Psoas muscle (tissue), 8 donors: ENCODE data around the gene SSU72. TPM values are rescaled to one million over a fixed set of nuclear protein-coding genes. Genes with fewer than 3 reads are reported as not detected.

Source experiments
- ATAC-seq, 4 donors: fragments of 200-7000 bp; cut with Tn5 transposase; one replicate each; pipeline ENCODE4 v1.9.1; 2020; ENCODE audit warnings: moderate library complexity in 3 of 4, mild to moderate bottlenecking in 2 of 4
- DNase-seq, 2 donors: peaks; one replicate each; pipeline ENCODE4 v3.0.0-alpha.2; 2020
- H3K27ac ChIP-seq: fragments of 200-600 bp; one replicate; pipeline ENCODE4 v1.8.0; 2022
- H3K27me3 ChIP-seq, 3 donors: fragments of 200-600 bp in 1 of 3; one replicate each; pipeline versions ENCODE4 v1.6.1 to v1.8.0; 2013 to 2022; ENCODE audit warnings: low read length in 2 of 3, mild to moderate bottlenecking in 2 of 3, moderate library complexity in 1 of 3; ENCODE audit not compliant: insufficient read depth in 3 of 3
- H3K36me3 ChIP-seq, 2 donors: fragments of 200-600 bp in 1 of 2; one replicate each; pipeline versions ENCODE4 v1.6.1 to v1.8.0; 2013 to 2022; ENCODE audit warnings: low read depth in 1 of 2, mild to moderate bottlenecking in 1 of 2, moderate library complexity in 1 of 2; ENCODE audit not compliant: insufficient read depth in 1 of 2
- H3K4me1 ChIP-seq: fragments of 200-600 bp; one replicate; pipeline ENCODE4 v1.8.0; 2022
- H3K4me3 ChIP-seq: fragments of 200-600 bp; one replicate; pipeline ENCODE4 v1.8.0; 2022; ENCODE audit warnings: mild to moderate bottlenecking
- H3K9me3 ChIP-seq: fragments of 200-600 bp; one replicate; pipeline ENCODE4 v1.8.0; 2022
- CTCF ChIP-seq: fragments of 200-600 bp; IDR thresholded peaks from one replicate; pipeline ENCODE4 v1.8.0; 2022; ENCODE audit warnings: antibody characterized with exemption
- WGBS, 3 donors: extraction: QIAGEN DNeasy Blood & Tissue Kit; methylation state at CpG; one replicate each; pipeline versions ENCODE4 v1.1.6 to v1.1.7; 2013; 5-methylcytosine and 5-hydroxymethylcytosine counted together
- intact Hi-C, 2 donors: fragments of 100-400 bp; cut with DNase I; formaldehyde crosslinking; loops; one replicate each; pipeline versions ENCODE4 v1.11.0 to v1.14.2; 2022
- polyA plus RNA-seq, 3 donors: library from polyadenylated mRNA; stranded (reverse); fragments of 200-250 nt; gene quantifications; one replicate each; pipeline ENCODE4 v1.2.3, GENCODE V29; 2013
- total RNA-seq, 4 donors: library from RNA; stranded (reverse); fragmentation: NEBNext Ultra II Directional in 2 of 4; extraction: Animal tissue kit (Norgen Biotek cat#: 25700) in 2 of 4; gene quantifications; one replicate each; pipeline versions ENCODE4 v1.2.1 to v1.2.4, GENCODE V29; 2021 to 2023
- donor health status: healthy with polysubstance abuse.
- donor health status: DM: no; HTN: no; CAD: no; lungs with moderate emphysema.
- donor health status: Bipolar disorder and iron deficiency.
- donor health status: healthy.
- donor health status: DM: yes; HTN: yes; CAD: no.
- donor health status: DM: no; HTN: no; CAD: no.
- donor health status: DM: no; HTN: no; CAD: no.
- donor health status: DM: yes; HTN: yes; CAD: no.

Gene SSU72
- total and polyA plus RNA-seq, 7 donors: 130 to 207 (median 179) TPM

- no peaks in the 10 kb centered on the region for H3K27me3 ChIP-seq
- no peak overlapping the region for H3K4me3 ChIP-seq
- 59 to 82% (median 61%) methylated on average over 7 of the region's 7 CpGs for WGBS, 3 donors
- no peak for TF ChIP-seq CTCF
- H3K36me3 ChIP-seq: peaks cover 8 to 39% of the 10 kb centered on the region in 2 donors
- no peaks in the 10 kb centered on the region for H3K9me3 ChIP-seq
- H3K27ac ChIP-seq: peak overlapping the region; percentile 89
- peaks cover 50% of the 10 kb centered on the region for H3K4me1 ChIP-seq
- intact Hi-C loops: no loop called here
- no peak for DNase-seq
- peak; percentile 37 to 52 (median 47) for ATAC-seq
Measured at GRCh38 chr1:1569341-1569740, 5.3 kb downstream of the SSU72 start.

GRCh38 chr1:1567891-1568291 lies 6.8 kb downstream of the SSU72 start:
- WGBS, 3 donors: 27 to 52% (median 32%) methylated on average over 9 to 10 of the region's 10 CpGs
- Histone ChIP-seq H3K4me3 (peak overlapping the region; percentile 41), H3K36me3 (peaks cover 8 to 54% of the 10 kb centered on the region in 2 donors), H3K27ac (peak overlapping the region; percentile 89), H3K27me3 (no peaks in the 10 kb centered on the region), H3K4me1 (peaks cover 42% of the 10 kb centered on the region), H3K9me3 (no peaks in the 10 kb centered on the region)
- ATAC-seq: peak in 1 of 4 donors; percentile 14
- TF ChIP-seq CTCF: no peak
- no peak for DNase-seq
- intact Hi-C loops: no loop called here

GRCh38 chr1:1567152-1567875 lies 7.3 kb downstream of the SSU72 start:
- H3K27me3 ChIP-seq: no peaks in the 10 kb centered on the region
- peak overlapping the region; percentile 41 for H3K4me3 ChIP-seq
- intact Hi-C loops: no loop called here
- no peak for TF ChIP-seq CTCF
- DNase-seq (peak; percentile 35 to 84), ATAC-seq (peak; percentile 70 to 82 (median 76))
- 34 to 64% (median 38%) methylated on average over 31 of the region's 31 CpGs for WGBS, 3 donors
- H3K9me3 ChIP-seq: no peaks in the 10 kb centered on the region
- H3K36me3 ChIP-seq: peaks cover 8 to 55% of the 10 kb centered on the region in 2 donors
- peak overlapping the region; percentile 89 for H3K27ac ChIP-seq
- peaks cover 41% of the 10 kb centered on the region for H3K4me1 ChIP-seq

GRCh38 chr1:1565340-1565739 lies 9.3 kb downstream of the SSU72 start:
- DNase-seq (no peak), ATAC-seq (no peak)
- H3K4me3 ChIP-seq: no peak overlapping the region
- H3K27ac ChIP-seq: peak overlapping the region; percentile 89
- WGBS, 3 donors: 83 to 84% (median 83%) methylated on average over 10 of the region's 10 CpGs
- H3K27me3 ChIP-seq: no peaks in the 10 kb centered on the region
- TF ChIP-seq CTCF: no peak
- H3K4me1 ChIP-seq: peaks cover 41% of the 10 kb centered on the region
- H3K36me3 ChIP-seq: peaks cover 8 to 65% of the 10 kb centered on the region in 2 donors
- intact Hi-C loops: no loop called here
- H3K9me3 ChIP-seq: no peaks in the 10 kb centered on the region
